LNCaP clone FGC (cell line): ENCODE measurements around the gene C2.
A peak's percentile ranks its signal among the peaks of the same experiment; 100 is the strongest.

ENCODE experiments used
- DNase-seq: peaks from one replicate; pipeline ENCODE4 v3.0.0-alpha.2; 2011; ENCODE audit warnings: low read depth
- H3K4me3 ChIP-seq: 2 replicates; pipeline ENCODE4 v1.5.1; 2011; ENCODE audit warnings: mild to moderate bottlenecking, low read depth, low read length, control low read depth
- CTCF ChIP-seq: IDR thresholded peaks from 2 replicates; pipeline ENCODE4 v1.5.1; 2012; ENCODE audit warnings: mild to moderate bottlenecking; ENCODE audit not compliant: control insufficient read depth, insufficient read depth; ENCODE audit errors: extremely low read depth

The C2 gene

GRCh38 chr6:31958412-31958740 is 30.9 kb downstream of the C2 start:
- peak overlapping the region; percentile 93 for H3K4me3 ChIP-seq
- TF ChIP-seq CTCF: no peak
- DNase-seq: no peak

- H3K4me3 ChIP-seq: peak within 1 kb of the TSS; percentile 93
- peak; percentile 93 for DNase-seq
- no peak for TF ChIP-seq CTCF
Observed at GRCh38 chr6:31958741-31959739, 31.5 kb downstream of the C2 start, which contains the start of the genes NELFE and SKIC2. Gene NELFE (minus strand): TSS chr6:31958971. CDS start chr6:31958446, 525 bp downstream. Gene SKIC2 (plus strand): TSS chr6:31959175. CDS start chr6:31959193, 18 bp downstream.

- DNase-seq: no peak
- H3K4me3 ChIP-seq: no peak overlapping the region
- no peak for TF ChIP-seq CTCF
Observed at GRCh38 chr6:31961616-31962015, 34.1 kb downstream of the C2 start.

GRCh38 chr6:31963921-31964320 is 36.4 kb downstream of the C2 start:
- no peak for DNase-seq
- TF ChIP-seq CTCF: no peak
- no peak overlapping the region for H3K4me3 ChIP-seq

- no peak overlapping the region for H3K4me3 ChIP-seq
- DNase-seq: no peak
- no peak for TF ChIP-seq CTCF
Observed at GRCh38 chr6:31965700-31966099, 38.2 kb downstream of the C2 start.

GRCh38 chr6:31966506-31966905 is 39.0 kb downstream of the C2 start:
- TF ChIP-seq CTCF: no peak
- no peak for DNase-seq
- no peak overlapping the region for H3K4me3 ChIP-seq
